Suprapubic skin (tissue), 4 donors: Measurements from ENCODE around the gene HAGH. TPM values are rescaled to one million over a fixed set of nuclear protein-coding genes. Genes with fewer than 3 reads are reported as not detected.

Source experiments
- DNase-seq, 2 donors: peaks; one replicate each; pipeline ENCODE4 v3.0.0-alpha.2; 2019; ENCODE audit warnings: low spot score in 2 of 2
- H3K27ac ChIP-seq: fragments of 200-600 bp; sonication (generic); one replicate; pipeline ENCODE4 v1.5.1; 2019
- H3K27me3 ChIP-seq: fragments of 200-600 bp; sonication (generic); one replicate; pipeline ENCODE4 v1.5.1; 2019
- H3K36me3 ChIP-seq: fragments of 200-600 bp; sonication (generic); one replicate; pipeline ENCODE4 v1.5.1; 2019
- H3K4me1 ChIP-seq: fragments of 200-600 bp; sonication (generic); one replicate; pipeline ENCODE4 v1.5.1; 2019
- H3K4me3 ChIP-seq: fragments of 200-600 bp; sonication (generic); one replicate; pipeline ENCODE4 v1.5.1; 2019; ENCODE audit warnings: mild to moderate bottlenecking
- H3K9me3 ChIP-seq: fragments of 200-600 bp; sonication (generic); one replicate; pipeline ENCODE4 v1.5.1; 2019
- EP300 ChIP-seq: sonication (generic); formaldehyde crosslinking; IDR thresholded peaks from one replicate; pipeline ENCODE4 v1.6.1; 2017; ENCODE audit warnings: antibody characterized with exemption
- POLR2A ChIP-seq, 2 donors: fragments of 450-650 bp; IDR thresholded peaks; one replicate each; pipeline ENCODE4 v1.6.1; 2017; ENCODE audit warnings: antibody characterized with exemption in 2 of 2, mild to moderate bottlenecking in 2 of 2, moderate library complexity in 2 of 2
- POLR2AphosphoS5 ChIP-seq, 3 donors: sonication (generic); formaldehyde crosslinking; IDR thresholded peaks; one replicate each; pipeline ENCODE4 v1.6.1; 2017; ENCODE audit warnings: antibody characterized with exemption in 3 of 3
- WGBS: methylation state at CpG from one replicate; pipeline ENCODE4 v1.1.5; 2018; 5-methylcytosine and 5-hydroxymethylcytosine counted together
- total RNA-seq, 4 donors: library from RNA; depleted of rRNA; stranded (reverse); fragments of >200 nt; gene quantifications; one replicate each; pipeline ENCODE4 v1.1.0, GENCODE V29; 2016
- TF ChIP-seq, protein P1 (sequence below), 2 donors: fragments of 200-600 bp in 1 of 2; fragments of 450-650 bp in 1 of 2; sonication (generic) in 1 of 2; IDR thresholded peaks; one replicate each; pipeline ENCODE4 v1.5.1; 2016 to 2019; ENCODE audit warnings: antibody characterized with exemption in 2 of 2, mild to moderate bottlenecking in 1 of 2, moderate library complexity in 1 of 2

HAGH gene
- total RNA-seq, 4 donors from 2014 or later: 49.8 to 66.6 (median 51.9) TPM

GRCh38 chr16:1762879-1763520 is 63.6 kb downstream of the HAGH start:
- Histone ChIP-seq H3K36me3 (peaks cover 94% of the 10 kb centered on the region), H3K9me3 (no peaks in the 10 kb centered on the region), H3K27me3 (no peaks in the 10 kb centered on the region), H3K4me1 (peaks cover 8% of the 10 kb centered on the region), H3K4me3 (no peak overlapping the region), H3K27ac (no peak overlapping the region)
- TF ChIP-seq EP300: no peak
- no peak for TF ChIP-seq POLR2AphosphoS5 (IDR thresholded peaks at IDR 0.05)
- no peak for TF ChIP-seq POLR2A (IDR thresholded peaks at IDR 0.05)
- TF ChIP-seq, protein P1, sequence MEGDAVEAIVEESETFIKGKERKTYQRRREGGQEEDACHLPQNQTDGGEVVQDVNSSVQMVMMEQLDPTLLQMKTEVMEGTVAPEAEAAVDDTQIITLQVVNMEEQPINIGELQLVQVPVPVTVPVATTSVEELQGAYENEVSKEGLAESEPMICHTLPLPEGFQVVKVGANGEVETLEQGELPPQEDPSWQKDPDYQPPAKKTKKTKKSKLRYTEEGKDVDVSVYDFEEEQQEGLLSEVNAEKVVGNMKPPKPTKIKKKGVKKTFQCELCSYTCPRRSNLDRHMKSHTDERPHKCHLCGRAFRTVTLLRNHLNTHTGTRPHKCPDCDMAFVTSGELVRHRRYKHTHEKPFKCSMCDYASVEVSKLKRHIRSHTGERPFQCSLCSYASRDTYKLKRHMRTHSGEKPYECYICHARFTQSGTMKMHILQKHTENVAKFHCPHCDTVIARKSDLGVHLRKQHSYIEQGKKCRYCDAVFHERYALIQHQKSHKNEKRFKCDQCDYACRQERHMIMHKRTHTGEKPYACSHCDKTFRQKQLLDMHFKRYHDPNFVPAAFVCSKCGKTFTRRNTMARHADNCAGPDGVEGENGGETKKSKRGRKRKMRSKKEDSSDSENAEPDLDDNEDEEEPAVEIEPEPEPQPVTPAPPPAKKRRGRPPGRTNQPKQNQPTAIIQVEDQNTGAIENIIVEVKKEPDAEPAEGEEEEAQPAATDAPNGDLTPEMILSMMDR (IDR thresholded peaks at IDR 0.05): no peak
- no peak for DNase-seq
- 70% methylated on average over 7 of the region's 24 CpGs for WGBS

DNA sequence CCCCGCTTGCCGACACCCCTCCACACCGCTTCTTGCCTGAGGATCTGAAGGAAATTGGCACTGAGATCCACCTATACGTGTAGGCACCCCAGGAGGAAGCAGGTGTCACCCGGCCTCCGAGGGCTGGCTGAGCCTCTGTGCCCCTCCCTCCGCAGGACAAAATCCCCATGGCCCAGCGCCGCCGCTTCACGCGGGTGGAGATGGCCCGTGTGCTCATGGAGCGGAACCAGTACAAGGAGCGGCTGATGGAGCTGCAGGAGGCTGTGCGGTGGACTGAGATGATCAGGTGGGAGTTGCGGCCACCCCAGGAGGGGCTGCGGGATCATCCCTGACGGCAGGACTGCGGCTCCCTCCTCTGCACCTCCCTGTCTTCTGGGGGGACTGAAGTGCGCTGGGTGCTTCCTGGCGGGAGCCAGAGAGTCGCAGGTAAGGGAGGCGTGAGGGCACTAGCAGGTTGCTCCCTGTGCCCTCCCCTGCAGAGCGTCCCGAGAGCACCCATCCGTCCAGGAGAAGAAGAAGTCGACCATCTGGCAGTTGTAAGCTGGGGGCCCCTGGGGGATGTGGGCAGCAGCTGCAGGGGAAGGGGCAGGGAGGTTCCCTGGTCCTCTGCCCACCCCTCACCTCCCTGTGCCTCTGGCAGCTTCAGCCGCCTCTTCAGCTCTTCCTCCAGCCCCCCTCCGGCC is 64.3 kb downstream of the HAGH start:
- no peak for TF ChIP-seq EP300
- DNase-seq: no peak
- peaks cover 8% of the 10 kb centered on the region for H3K4me1 ChIP-seq
- no peak overlapping the region for H3K4me3 ChIP-seq
- H3K9me3 ChIP-seq: no peaks in the 10 kb centered on the region
- peaks cover 94% of the 10 kb centered on the region for H3K36me3 ChIP-seq
- no peak overlapping the region for H3K27ac ChIP-seq
- no peaks in the 10 kb centered on the region for H3K27me3 ChIP-seq
- WGBS: 85% methylated on average over 12 of the region's 30 CpGs

GRCh38 chr16:1761751-1762150 is 64.9 kb downstream of the HAGH start:
- TF ChIP-seq, protein P1 (IDR thresholded peaks at IDR 0.05): no peak
- TF ChIP-seq EP300: no peak
- TF ChIP-seq POLR2A (IDR thresholded peaks at IDR 0.05): no peak

DNA sequence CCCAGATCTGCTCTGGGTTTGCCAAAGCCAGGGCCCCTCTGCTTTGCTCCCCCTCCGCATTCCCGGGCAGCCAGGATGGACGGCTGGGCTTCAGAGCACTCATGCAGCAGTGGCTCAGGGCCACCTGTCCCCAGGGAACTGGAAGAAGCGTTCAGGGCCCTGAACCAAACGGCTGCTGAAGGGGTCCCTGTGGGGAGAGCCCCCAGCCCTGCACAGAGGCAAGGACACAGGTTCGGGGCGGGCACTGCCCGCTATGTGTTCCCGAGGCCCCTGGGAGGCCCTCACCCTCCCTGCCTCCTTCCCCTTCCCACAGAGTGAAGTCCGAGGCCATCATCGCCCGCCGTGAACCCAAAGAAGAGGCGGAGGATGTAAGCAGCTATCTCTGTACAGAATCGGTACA is 65.7 kb downstream of the HAGH start:
- no peaks in the 10 kb centered on the region for H3K9me3 ChIP-seq
- peaks cover 8% of the 10 kb centered on the region for H3K4me1 ChIP-seq
- no peak overlapping the region for H3K27ac ChIP-seq
- no peaks in the 10 kb centered on the region for H3K27me3 ChIP-seq
- DNase-seq: no peak
- TF ChIP-seq EP300 (no peak), POLR2AphosphoS5 (IDR thresholded peaks at IDR 0.05) (no peak), POLR2A (IDR thresholded peaks at IDR 0.05) (no peak)
- TF ChIP-seq, protein P1 (IDR thresholded peaks at IDR 0.05): no peak
- no peak overlapping the region for H3K4me3 ChIP-seq
- peaks cover 80% of the 10 kb centered on the region for H3K36me3 ChIP-seq
- 99% methylated on average over 12 of the region's 15 CpGs for WGBS

More at GRCh38 chr16:1761751-1762150, 64.9 kb downstream of the HAGH start:
- WGBS: 90% methylated on average over 7 of the region's 15 CpGs
- peaks cover 8% of the 10 kb centered on the region for H3K4me1 ChIP-seq
- DNase-seq: no peak
- peaks cover 88% of the 10 kb centered on the region for H3K36me3 ChIP-seq
- H3K27ac ChIP-seq: no peak overlapping the region
- H3K9me3 ChIP-seq: no peaks in the 10 kb centered on the region
- H3K4me3 ChIP-seq: no peak overlapping the region
- H3K27me3 ChIP-seq: no peaks in the 10 kb centered on the region

- Histone ChIP-seq H3K27ac (no peak overlapping the region), H3K9me3 (no peaks in the 10 kb centered on the region), H3K4me1 (peaks cover 14% of the 10 kb centered on the region), H3K4me3 (no peak overlapping the region), H3K36me3 (peaks cover 66% of the 10 kb centered on the region), H3K27me3 (no peaks in the 10 kb centered on the region)
- 96% methylated on average over 14 of the region's 21 CpGs for WGBS
- TF ChIP-seq, protein P1 (IDR thresholded peaks at IDR 0.05): no peak
- TF ChIP-seq POLR2A (IDR thresholded peaks at IDR 0.05): no peak
- no peak for TF ChIP-seq POLR2AphosphoS5 (IDR thresholded peaks at IDR 0.05)
- TF ChIP-seq EP300: no peak
- DNase-seq: no peak
These were observed 67.1 kb downstream of the HAGH start for GRCh38 chr16:1759511-1759910.
